K562 (cell line): ENCODE measurements around the gene MCCD1. TPM values are rescaled to one million over a fixed set of nuclear protein-coding genes. Genes with fewer than 3 reads are reported as not detected.

Experiments
- ATAC-seq: fragments of 200-7000 bp; cut with Tn5 transposase; 3 replicates; pipeline ENCODE4 v1.9.1; 2020; ENCODE audit warnings: moderate library complexity
- BruUV-seq: library from RNA; stranded (reverse); fragments of 400-500 nt; replicated peaks from 2 replicates; lab custom pipeline; 2021; lab: Mats Ljungman, UMichigan
- CTCF ChIA-PET: fragments of 300-600 bp; formaldehyde crosslinking; extraction: SDS; loops from one replicate; lab custom pipeline; 2021; ENCODE audit warnings: low intra/inter-chr PET ratio; lab: Yijun Ruan, JAX
- POLR2A ChIA-PET: fragments of 300-600, 350-650 bp; sonication (Branson Sonifier 250); formaldehyde crosslinking; extraction: SDS; loops from one replicate; lab custom pipeline; 2021; ENCODE audit warnings: antibody characterized with exemption, inconsistent platforms; lab: Yijun Ruan, JAX
- DNase-seq, 4 experiments: peaks; one replicate each; pipeline versions ENCODE4 v3.0.0 to v3.0.0-alpha.2; 2011 to 2018; ENCODE audit warnings: low spot score in 3 of 4, mixed read lengths in 3 of 4; ENCODE audit errors: extremely low read depth in 1 of 4
- FAIRE-seq: peaks from 2 replicates; lab custom pipeline; 2011; peaks lifted over from hg19 to GRCh38; lab: Jason Lieb, UNC
- H2AFZ ChIP-seq: 2 replicates; pipeline ENCODE4 v1.6.0; 2011; ENCODE audit warnings: low read depth, low read length, control low read depth, inconsistent platforms
- H3K27ac ChIP-seq: fragments of 200-600 bp; 3 replicates; pipeline ENCODE4 v1.8.0; 2011; ENCODE audit warnings: low read depth, mild to moderate bottlenecking, control low read depth, inconsistent platforms, low read length, moderate library complexity, mixed read lengths; ENCODE audit errors: extremely low read depth
- H3K27me3 ChIP-seq, 2 experiments: fragments of 300-600 bp in 1 of 2; 2 replicates in 1 of 2; 3 replicates in 1 of 2; pipeline versions ENCODE4 v1.6.0 to v1.8.0; 2011; ENCODE audit warnings: inconsistent platforms in 2 of 2, low read length in 2 of 2, mild to moderate bottlenecking in 1 of 2, mixed read lengths in 1 of 2, moderate library complexity in 1 of 2; ENCODE audit not compliant: control insufficient read depth in 2 of 2, insufficient read depth in 2 of 2
- H3K36me3 ChIP-seq: fragments of 300-600 bp; 3 replicates; pipeline ENCODE4 v1.8.0; 2011; ENCODE audit warnings: mild to moderate bottlenecking, low read length, inconsistent platforms; ENCODE audit not compliant: control insufficient read depth, insufficient read depth
- H3K4me1 ChIP-seq, 2 experiments: fragments of 200-600 bp in 1 of 2; replicated peaks in 1 of 2; 2 replicates in 1 of 2; 3 replicates in 1 of 2; pipeline versions ENCODE4 v1.5.1 to v1.8.0; 2011; ENCODE audit warnings: inconsistent platforms in 2 of 2, low read length in 2 of 2, mild to moderate bottlenecking in 1 of 2, mixed read lengths in 1 of 2, moderate library complexity in 1 of 2; ENCODE audit not compliant: control insufficient read depth in 2 of 2, insufficient read depth in 2 of 2
- H3K4me2 ChIP-seq: 2 replicates; pipeline ENCODE4 v1.6.1; 2011; ENCODE audit warnings: low read length, control low read depth, inconsistent platforms, mixed read lengths; ENCODE audit not compliant: insufficient read depth
- H3K4me3 ChIP-seq: fragments of 200-600 bp; sonication (generic), shearing (Covaris generic); 2 replicates; pipeline ENCODE4 v1.5.1; 2016; ENCODE audit warnings: control low read depth, inconsistent platforms
- H3K79me2 ChIP-seq: fragments of 200-600 bp; 3 replicates; pipeline ENCODE4 v1.8.0; 2011; ENCODE audit warnings: low read length, inconsistent platforms; ENCODE audit not compliant: control insufficient read depth, insufficient read depth
- H3K9ac ChIP-seq, 2 experiments: 2 replicates each; pipeline versions ENCODE4 v1.6.0 to v1.6.1; 2011; ENCODE audit warnings: low read depth in 2 of 2, low read length in 2 of 2, control low read depth in 1 of 2, inconsistent platforms in 1 of 2, mild to moderate bottlenecking in 1 of 2, mixed read lengths in 1 of 2; ENCODE audit not compliant: insufficient read depth in 1 of 2
- H3K9me1 ChIP-seq: one replicate; pipeline ENCODE4 v1.6.0; 2011; ENCODE audit warnings: inconsistent platforms, mild to moderate bottlenecking, low read length, moderate library complexity; ENCODE audit not compliant: control insufficient read depth, insufficient read depth
- H3K9me3 ChIP-seq: replicated peaks from 2 replicates; pipeline ENCODE4 v1.5.1; 2011; ENCODE audit warnings: low read depth, low read length, inconsistent platforms; ENCODE audit not compliant: control insufficient read depth, insufficient read depth
- H4K20me1 ChIP-seq: replicated peaks from 2 replicates; pipeline ENCODE4 v1.6.1; 2011; ENCODE audit warnings: low read length, inconsistent platforms, mixed read lengths; ENCODE audit not compliant: control insufficient read depth, insufficient read depth
- BCOR ChIP-seq: fragments of 450-650 bp; IDR thresholded peaks from 2 replicates; pipeline ENCODE4 v1.6.1; 2016
- ESRRA ChIP-seq: fragments of 450-650 bp; IDR thresholded peaks from 2 replicates; pipeline ENCODE4 v1.6.1; 2014; ENCODE audit warnings: low read depth, mild to moderate bottlenecking, moderate library complexity, borderline replicate concordance
- MBD2 ChIP-seq: sonication (generic); IDR thresholded peaks from 2 replicates; pipeline ENCODE4 v1.6.1; 2016; ENCODE audit warnings: low read depth, borderline replicate concordance
- RAD21 ChIP-seq, 2 experiments: fragments of 250-450 bp in 1 of 2; fragments of 450-650 bp in 1 of 2; sonication (Bioruptor Pico) in 1 of 2; formaldehyde crosslinking in 1 of 2; IDR thresholded peaks in 1 of 2; conservative IDR thresholded peaks in 1 of 2; 2 replicates each; pipeline versions ENCODE4 v1.4.0 to v1.8.0; 2020 to 2022; ENCODE audit warnings: mild to moderate bottlenecking in 2 of 2, moderate library complexity in 1 of 2
- RBM15 ChIP-seq: fragments of 200-400 bp; formaldehyde crosslinking; IDR thresholded peaks from 2 replicates; pipeline ENCODE4 v1.6.1; 2018; ENCODE audit warnings: mild to moderate bottlenecking, low read length, moderate library complexity; ENCODE audit not compliant: insufficient read depth
- SMAD1 ChIP-seq: fragments of 150-350 bp; IDR thresholded peaks from 2 replicates; pipeline ENCODE4 v1.6.1; 2014; ENCODE audit warnings: low read length, low read depth; ENCODE audit not compliant: partially characterized antibody
- TAF1 ChIP-seq: IDR thresholded peaks from 2 replicates; pipeline ENCODE4 v1.6.1; 2011; ENCODE audit warnings: mild to moderate bottlenecking, low read length, moderate library complexity; ENCODE audit not compliant: insufficient read depth, control insufficient read depth, severe bottlenecking; ENCODE audit errors: extremely low read depth
- TCF7 ChIP-seq: sonication (generic); IDR thresholded peaks from 2 replicates; pipeline ENCODE4 v1.6.1; 2016; ENCODE audit warnings: antibody characterized with exemption, borderline replicate concordance
- ZFP1 ChIP-seq: fragments of 450-650 bp; formaldehyde crosslinking; IDR thresholded peaks from 2 replicates; pipeline ENCODE4 v1.4.0; 2020; ENCODE audit warnings: mild to moderate bottlenecking, mixed read lengths
- ZNF232 ChIP-seq: sonication (generic); formaldehyde crosslinking; IDR thresholded peaks from 2 replicates; pipeline ENCODE4 v1.8.0; 2022; ENCODE audit warnings: mild to moderate bottlenecking, missing genetic modification reagents
- ZNF444 ChIP-seq: fragments of 250-450 bp; sonication (Bioruptor Pico); IDR thresholded peaks from 2 replicates; pipeline ENCODE4 v1.4.0; 2020; ENCODE audit warnings: mild to moderate bottlenecking, moderate library complexity
- ZNF780A ChIP-seq: fragments of 250-450 bp; sonication (Bioruptor Pico); IDR thresholded peaks from 2 replicates; pipeline ENCODE4 v1.5.0; 2021; ENCODE audit warnings: mild to moderate bottlenecking
- WGBS: fragments of 100-300 bp; shearing (Covaris generic); methylation state at CpG from one replicate; pipeline ENCODE4 v1.1.6; 2016; ENCODE audit warnings: low coverage, mixed read lengths; ENCODE audit not compliant: insufficient coverage; ENCODE audit errors: missing lambda C conversion rate; 5-methylcytosine and 5-hydroxymethylcytosine counted together
- in situ Hi-C: fragments of 300-500 bp; cut with MboI; formaldehyde crosslinking; loops from 4 replicates; pipeline ENCODE4 v1.15.0; 2018; ENCODE audit warnings: inconsistent platforms, mixed read lengths
- intact Hi-C: fragments of 100-400 bp; cut with micrococcal nuclease; formaldehyde crosslinking; loops from 2 replicates; pipeline ENCODE4 v1.14.2; 2022
- polyA plus RNA-seq, 8 experiments: library from polyadenylated mRNA; depleted of rRNA in 4 of 8; stranded (reverse) in 5 of 8; unstranded in 3 of 8; fragments of >200 nt; fragmentation: Nextera tagmentation in 2 of 8; fragmentation: Illumina TruSeq in 1 of 8; extraction: Ambion mirVana in 2 of 8; extraction: Trizol in 1 of 8; gene quantifications; 2 replicates each; pipeline versions ENCODE4 v1.2.1 to v1.2.3, GENCODE V29; 2011 to 2014; ENCODE audit warnings: inconsistent platforms in 1 of 8, missing spikeins in 1 of 8
- total RNA-seq, 7 experiments: library from RNA; depleted of rRNA in 6 of 7; stranded (reverse); fragments of >200 nt in 6 of 7; fragmentation: Illumina TruSeq in 2 of 7; extraction: Trizol in 2 of 7; gene quantifications; 2 replicates each; pipeline versions ENCODE4 v1.2.1 to v1.2.3, GENCODE V29; 2011 to 2021; ENCODE audit warnings: low replicate concordance in 1 of 7
- TF ChIP-seq, protein P1 (sequence below): fragments of 250-450 bp; sonication (Bioruptor Pico); IDR thresholded peaks from 2 replicates; pipeline ENCODE4 v1.6.1; 2021; ENCODE audit warnings: mild to moderate bottlenecking
- TF ChIP-seq, protein P2 (sequence below): fragments of 250-450 bp; sonication (Bioruptor Pico); IDR thresholded peaks from 2 replicates; pipeline ENCODE4 v1.5.0; 2021; ENCODE audit warnings: mild to moderate bottlenecking, borderline replicate concordance

Gene MCCD1
- total and polyA plus RNA-seq, 9 of the 15 experiments (the other 6 are each of a cell fraction or from before 2014, with no cell fraction given): not detected

DNA sequence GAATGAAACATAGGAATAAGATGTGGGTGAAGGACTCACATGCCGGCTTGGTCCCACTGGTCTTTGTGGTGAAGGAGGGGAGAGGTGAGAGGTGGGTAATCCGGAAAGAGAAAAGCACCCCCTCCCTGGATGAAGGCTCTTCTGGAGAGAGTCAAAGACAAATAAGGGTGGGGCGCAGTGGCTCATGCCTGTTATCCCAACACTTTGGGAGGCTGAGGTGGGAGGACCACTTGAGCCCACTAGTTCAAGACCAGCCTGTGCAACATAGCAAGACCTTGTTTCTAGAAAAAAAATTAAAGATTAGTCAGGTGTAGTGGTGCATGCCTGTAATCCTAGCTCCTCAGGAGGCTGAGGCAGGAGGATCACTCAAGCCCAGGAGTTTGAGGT is 50.4 kb downstream of the MCCD1 start:
- intact Hi-C loops (no loop called here), in situ Hi-C loops (no loop called here)
- Histone ChIP-seq H3K27me3 (no peaks in the 10 kb centered on the region), H3K4me2 (no peak overlapping the region), H3K79me2 (no peaks in the 10 kb centered on the region), H2AFZ (no peak overlapping the region), H3K9me1 (no peaks in the 10 kb centered on the region), H4K20me1 (no peaks in the 10 kb centered on the region), H3K27ac (no peak overlapping the region), H3K36me3 (no peaks in the 10 kb centered on the region), H3K4me3 (no peak overlapping the region), H3K9ac (no peak overlapping the region), H3K9me3 (no peaks in the 10 kb centered on the region), H3K4me1 (peaks cover 0 to 30% of the 10 kb centered on the region in 2 experiments; a peak in 3 of 5 replicates)
- DNase-seq (no peak), FAIRE-seq (no peak), ATAC-seq (no peak)
- WGBS: 52% methylated on average over 3 of the region's 3 CpGs
- TF ChIP-seq MBD2: no peak
- TF ChIP-seq RAD21 (CRISPR knock-in tag; conservative IDR thresholded peaks at IDR 0.05 in 1 of 2, IDR thresholded peaks at IDR 0.05 in 1 of 2): no peak
- TF ChIP-seq, protein P1, sequence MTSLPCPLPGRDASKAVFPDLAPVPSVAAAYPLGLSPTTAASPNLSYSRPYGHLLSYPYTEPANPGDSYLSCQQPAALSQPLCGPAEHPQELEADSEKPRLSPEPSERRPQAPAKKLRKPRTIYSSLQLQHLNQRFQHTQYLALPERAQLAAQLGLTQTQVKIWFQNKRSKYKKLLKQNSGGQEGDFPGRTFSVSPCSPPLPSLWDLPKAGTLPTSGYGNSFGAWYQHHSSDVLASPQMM (CRISPR knock-in tag): no peak
- TF ChIP-seq TCF7: no peak
- TF ChIP-seq SMAD1: no peak
- TF ChIP-seq ZNF232: no peak
- TF ChIP-seq RBM15: no peak
- TF ChIP-seq, protein P2, sequence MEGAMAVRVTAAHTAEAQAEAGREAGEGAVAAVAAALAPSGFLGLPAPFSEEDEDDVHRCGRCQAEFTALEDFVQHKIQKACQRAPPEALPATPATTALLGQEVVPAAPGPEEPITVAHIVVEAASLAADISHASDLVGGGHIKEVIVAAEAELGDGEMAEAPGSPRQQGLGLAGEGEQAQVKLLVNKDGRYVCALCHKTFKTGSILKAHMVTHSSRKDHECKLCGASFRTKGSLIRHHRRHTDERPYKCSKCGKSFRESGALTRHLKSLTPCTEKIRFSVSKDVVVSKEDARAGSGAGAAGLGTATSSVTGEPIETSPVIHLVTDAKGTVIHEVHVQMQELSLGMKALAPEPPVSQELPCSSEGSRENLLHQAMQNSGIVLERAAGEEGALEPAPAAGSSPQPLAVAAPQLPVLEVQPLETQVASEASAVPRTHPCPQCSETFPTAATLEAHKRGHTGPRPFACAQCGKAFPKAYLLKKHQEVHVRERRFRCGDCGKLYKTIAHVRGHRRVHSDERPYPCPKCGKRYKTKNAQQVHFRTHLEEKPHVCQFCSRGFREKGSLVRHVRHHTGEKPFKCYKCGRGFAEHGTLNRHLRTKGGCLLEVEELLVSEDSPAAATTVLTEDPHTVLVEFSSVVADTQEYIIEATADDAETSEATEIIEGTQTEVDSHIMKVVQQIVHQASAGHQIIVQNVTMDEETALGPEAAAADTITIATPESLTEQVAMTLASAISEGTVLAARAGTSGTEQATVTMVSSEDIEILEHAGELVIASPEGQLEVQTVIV (CRISPR knock-in tag): no peak
- TF ChIP-seq TAF1: no peak
- TF ChIP-seq ZFP1 (CRISPR knock-in tag): no peak
- TF ChIP-seq ESRRA: no peak
- TF ChIP-seq BCOR: no peak
- no peak for TF ChIP-seq ZNF444 (CRISPR knock-in tag)
- no peak for TF ChIP-seq ZNF780A (CRISPR knock-in tag)
- ChIA-PET POLR2A (interaction anchor here (0.9 to 3.3 kb wide), 3 partner anchors 9 to 76 kb away, joined by 3 to 16 read pairs (median 7); partner anchors contain the start of gene APOM), CTCF (no interaction called here)
- BruUV-seq: no TSS peak
